IPS DF 4.7 (cell line): ENCODE measurements around the gene TENT5C.

Experiments used
- DNase-seq: peaks from one replicate; pipeline ENCODE4 v3.0.0-alpha.2; 2013; ENCODE audit warnings: low spot score; ENCODE audit errors: extremely low read depth

The TENT5C gene

GRCh38 chr1:117591252-117591651 lies 14.6 kb upstream of the TENT5C start:
- no peak for DNase-seq

GRCh38 chr1:117592155-117592554 lies 13.7 kb upstream of the TENT5C start:
- DNase-seq, result no peak

- no peak for DNase-seq
Measured at GRCh38 chr1:117594261-117594990, 11.4 kb upstream of the TENT5C start.

GRCh38 chr1:117596023-117596720 lies 9.7 kb upstream of the TENT5C start:
- DNase-seq, result no peak

GRCh38 chr1:117598489-117598888 lies 7.4 kb upstream of the TENT5C start:
- DNase-seq, result no peak

- DNase-seq, result no peak
Measured at GRCh38 chr1:117599286-117600221, 6.3 kb upstream of the TENT5C start.

- no peak for DNase-seq
Measured at GRCh38 chr1:117600325-117600943, 5.4 kb upstream of the TENT5C start.

GRCh38 chr1:117600966-117601365 lies 4.9 kb upstream of the TENT5C start:
- DNase-seq, result no peak

- no peak for DNase-seq
Measured at GRCh38 chr1:117602862-117603261, 3.0 kb upstream of the TENT5C start.

GRCh38 chr1:117605164-117605773 lies 579 bp upstream of the TENT5C start:
- no peak for DNase-seq

- DNase-seq, result no peak
Measured at GRCh38 chr1:117606649-117607430, 992 bp downstream of the TENT5C start.

- DNase-seq, result no peak
Measured at GRCh38 chr1:117607471-117607870, 1.6 kb downstream of the TENT5C start.

GRCh38 chr1:117608115-117608615 lies 2.3 kb downstream of the TENT5C start:
- no peak for DNase-seq

GRCh38 chr1:117608758-117609157 lies 2.9 kb downstream of the TENT5C start:
- no peak for DNase-seq

- no peak for DNase-seq
Measured at GRCh38 chr1:117609471-117609911, 3.6 kb downstream of the TENT5C start.

- DNase-seq, result no peak
Measured at GRCh38 chr1:117610036-117610435, 4.2 kb downstream of the TENT5C start.

- no peak for DNase-seq
Measured at GRCh38 chr1:117611121-117611601, 5.3 kb downstream of the TENT5C start.

GRCh38 chr1:117611894-117612483 lies 6.1 kb downstream of the TENT5C start:
- DNase-seq, result no peak

- no peak for DNase-seq
Measured at GRCh38 chr1:117612517-117613248, 6.8 kb downstream of the TENT5C start.
